Upper lobe of right lung (tissue), 1 donor: Measurements from ENCODE around the gene CTNNA3. TPM values are rescaled to one million over a fixed set of nuclear protein-coding genes. Genes with fewer than 3 reads are reported as not detected.

Experiments
- ATAC-seq: fragments of 200-7000 bp; cut with Tn5 transposase; one replicate; pipeline ENCODE4 v1.9.1; 2020; ENCODE audit warnings: mild to moderate bottlenecking, moderate library complexity
- DNase-seq: peaks from one replicate; pipeline ENCODE4 v3.0.0-alpha.2; 2020
- H3K27ac ChIP-seq: fragments of 200-600 bp; one replicate; pipeline ENCODE4 v1.8.0; 2022
- H3K27me3 ChIP-seq: fragments of 200-600 bp; one replicate; pipeline ENCODE4 v1.8.0; 2022; ENCODE audit warnings: mild to moderate bottlenecking
- H3K36me3 ChIP-seq: fragments of 200-600 bp; one replicate; pipeline ENCODE4 v1.8.0; 2022
- H3K4me1 ChIP-seq: fragments of 200-600 bp; one replicate; pipeline ENCODE4 v1.8.0; 2022
- H3K4me3 ChIP-seq: fragments of 200-600 bp; one replicate; pipeline ENCODE4 v1.8.0; 2022; ENCODE audit warnings: mild to moderate bottlenecking
- H3K9me3 ChIP-seq: fragments of 200-600 bp; one replicate; pipeline ENCODE4 v1.8.0; 2022
- intact Hi-C: fragments of 100-400 bp; cut with DNase I; formaldehyde crosslinking; loops from one replicate; pipeline ENCODE4 v1.11.0; 2022
- total RNA-seq: library from RNA; stranded (reverse); fragmentation: NEBNext Ultra II Directional; extraction: Animal tissue kit (Norgen Biotek cat#: 25700); gene quantifications from one replicate; pipeline ENCODE4 v1.2.1, GENCODE V29; 2021
- TF ChIP-seq, protein P1 (sequence below): fragments of 200-600 bp; IDR thresholded peaks from one replicate; pipeline ENCODE4 v1.8.0; 2022; ENCODE audit warnings: antibody characterized with exemption
- donor health status: DM: no; HTN: yes; CAD: no; lungs with severe emphysema.

CTNNA3 gene
- total RNA-seq, 1 donor from 2014 or later, result 0.67 TPM

DNA sequence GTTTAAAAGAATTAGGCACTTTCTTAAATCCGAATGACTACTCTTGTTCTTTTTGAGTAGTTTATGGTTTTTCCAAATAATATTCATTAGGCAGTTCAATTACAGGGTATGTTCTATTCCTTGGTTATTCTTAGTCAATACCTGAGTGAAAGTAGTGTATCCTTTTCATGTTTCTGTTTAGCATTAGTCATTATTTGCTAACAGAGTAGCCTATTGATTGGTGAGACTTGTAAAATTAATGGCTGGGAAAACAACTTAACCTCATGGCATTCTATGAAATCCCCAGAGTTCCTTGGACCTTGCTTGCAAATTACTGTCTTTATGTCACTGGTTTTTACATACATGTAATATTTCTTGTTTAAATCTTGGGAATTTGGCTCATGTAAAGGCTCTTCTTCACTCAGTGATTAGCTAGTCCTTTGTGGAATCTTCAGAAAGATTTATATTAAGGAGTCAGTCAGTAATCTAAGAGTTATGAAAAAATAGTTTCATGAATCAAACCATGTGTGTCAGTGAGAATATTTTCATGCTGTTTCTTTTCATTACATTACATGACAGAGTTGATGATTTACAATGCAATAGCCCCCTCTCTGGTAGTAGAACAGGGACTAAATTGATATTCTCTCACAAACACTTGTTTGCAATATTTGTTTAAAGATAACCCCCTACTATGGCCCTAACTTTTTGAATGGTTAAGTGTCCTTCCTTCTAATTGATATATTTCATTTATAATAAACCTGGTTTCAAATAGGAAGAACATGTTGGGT, 851.6 kb downstream of the CTNNA3 start:
- intact Hi-C loops, result no loop called here
- DNase-seq, result no peak

DNA sequence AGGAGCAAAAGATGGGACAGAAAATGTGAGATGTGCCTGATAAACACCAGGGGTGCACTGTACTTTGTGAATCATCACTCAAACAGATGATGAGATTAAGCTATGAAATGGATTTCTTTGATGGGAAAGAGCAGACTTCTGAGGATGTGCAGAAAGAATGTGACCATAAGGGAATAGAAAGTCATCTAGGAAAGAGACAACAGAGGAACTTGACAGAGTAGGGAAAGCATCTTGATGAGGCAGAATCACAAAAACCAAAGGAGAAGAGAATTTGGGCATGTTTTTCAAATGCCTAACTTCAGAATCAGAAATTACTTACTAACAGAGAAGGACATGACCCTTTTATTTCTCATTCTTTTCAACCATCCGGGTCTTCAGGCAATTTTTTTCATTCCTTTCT, 852.6 kb downstream of the CTNNA3 start:
- DNase-seq (no peak), ATAC-seq (no peak)
- Histone ChIP-seq H3K9me3 (no peaks in the 10 kb centered on the region), H3K27me3 (no peaks in the 10 kb centered on the region), H3K27ac (no peak overlapping the region), H3K4me1 (no peaks in the 10 kb centered on the region), H3K36me3 (no peaks in the 10 kb centered on the region), H3K4me3 (no peak overlapping the region)
- TF ChIP-seq, protein P1, sequence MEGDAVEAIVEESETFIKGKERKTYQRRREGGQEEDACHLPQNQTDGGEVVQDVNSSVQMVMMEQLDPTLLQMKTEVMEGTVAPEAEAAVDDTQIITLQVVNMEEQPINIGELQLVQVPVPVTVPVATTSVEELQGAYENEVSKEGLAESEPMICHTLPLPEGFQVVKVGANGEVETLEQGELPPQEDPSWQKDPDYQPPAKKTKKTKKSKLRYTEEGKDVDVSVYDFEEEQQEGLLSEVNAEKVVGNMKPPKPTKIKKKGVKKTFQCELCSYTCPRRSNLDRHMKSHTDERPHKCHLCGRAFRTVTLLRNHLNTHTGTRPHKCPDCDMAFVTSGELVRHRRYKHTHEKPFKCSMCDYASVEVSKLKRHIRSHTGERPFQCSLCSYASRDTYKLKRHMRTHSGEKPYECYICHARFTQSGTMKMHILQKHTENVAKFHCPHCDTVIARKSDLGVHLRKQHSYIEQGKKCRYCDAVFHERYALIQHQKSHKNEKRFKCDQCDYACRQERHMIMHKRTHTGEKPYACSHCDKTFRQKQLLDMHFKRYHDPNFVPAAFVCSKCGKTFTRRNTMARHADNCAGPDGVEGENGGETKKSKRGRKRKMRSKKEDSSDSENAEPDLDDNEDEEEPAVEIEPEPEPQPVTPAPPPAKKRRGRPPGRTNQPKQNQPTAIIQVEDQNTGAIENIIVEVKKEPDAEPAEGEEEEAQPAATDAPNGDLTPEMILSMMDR, result no peak
- intact Hi-C loops, result no loop called here

More for the DNA sequence above, 851.6 kb downstream of the CTNNA3 start:
- Histone ChIP-seq H3K4me3 (no peak overlapping the region), H3K4me1 (no peaks in the 10 kb centered on the region), H3K36me3 (no peaks in the 10 kb centered on the region), H3K27me3 (no peaks in the 10 kb centered on the region), H3K9me3 (no peaks in the 10 kb centered on the region), H3K27ac (no peak overlapping the region)
- TF ChIP-seq, protein P1, result no peak
- no peak for ATAC-seq

DNA sequence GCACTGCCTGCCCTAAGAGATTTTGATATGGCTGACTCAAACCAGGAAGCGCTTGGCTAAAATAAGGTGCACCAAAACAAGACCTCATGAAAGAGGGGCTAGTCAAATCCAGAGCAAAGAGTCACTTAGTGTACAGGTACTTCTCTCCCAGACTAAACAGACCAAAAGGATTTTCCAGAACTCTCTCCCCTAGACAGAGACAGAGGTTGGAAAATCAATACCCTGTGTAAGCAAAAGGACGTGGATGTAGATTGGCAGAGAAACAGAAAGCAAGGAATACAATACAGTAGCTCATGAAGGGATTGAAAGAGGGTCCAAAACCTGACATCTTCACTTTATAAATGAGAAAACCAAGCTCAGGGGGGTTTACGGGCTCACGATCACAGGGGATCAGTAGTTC, 853.1 kb downstream of the CTNNA3 start:
- no peaks in the 10 kb centered on the region for H3K27me3 ChIP-seq
- no peak overlapping the region for H3K4me3 ChIP-seq
- H3K36me3 ChIP-seq, result no peaks in the 10 kb centered on the region
- DNase-seq, result no peak
- H3K9me3 ChIP-seq, result no peaks in the 10 kb centered on the region
- no peaks in the 10 kb centered on the region for H3K4me1 ChIP-seq
- no peak overlapping the region for H3K27ac ChIP-seq
- intact Hi-C loops, result no loop called here
- TF ChIP-seq, protein P1, result no peak
- no peak for ATAC-seq

DNA sequence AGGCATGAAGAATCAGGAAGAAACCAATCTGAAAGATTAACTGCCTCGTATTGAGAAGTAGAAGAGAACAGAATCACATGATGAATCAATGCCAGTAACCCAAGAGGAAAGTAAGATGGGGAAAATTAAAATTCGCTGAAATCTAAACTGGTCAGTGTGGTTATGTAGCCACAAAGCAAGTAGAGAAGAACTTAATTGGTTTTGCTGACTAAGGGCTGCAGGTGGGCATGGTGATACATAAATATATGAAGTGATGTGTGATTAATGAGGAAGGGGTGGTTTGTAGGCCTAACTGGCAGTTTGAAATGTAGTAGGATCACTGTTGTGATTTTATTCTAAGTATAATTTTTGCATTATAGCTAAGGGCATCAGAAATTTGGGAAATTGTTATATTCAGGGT, 853.6 kb downstream of the CTNNA3 start:
- H3K27me3 ChIP-seq, result no peaks in the 10 kb centered on the region
- no peak overlapping the region for H3K27ac ChIP-seq
- no peaks in the 10 kb centered on the region for H3K4me1 ChIP-seq
- H3K36me3 ChIP-seq, result no peaks in the 10 kb centered on the region
- H3K4me3 ChIP-seq, result no peak overlapping the region
- no peak for DNase-seq
- TF ChIP-seq, protein P1, result no peak
- no peaks in the 10 kb centered on the region for H3K9me3 ChIP-seq
- ATAC-seq, result no peak
- intact Hi-C loops, result no loop called here

DNA sequence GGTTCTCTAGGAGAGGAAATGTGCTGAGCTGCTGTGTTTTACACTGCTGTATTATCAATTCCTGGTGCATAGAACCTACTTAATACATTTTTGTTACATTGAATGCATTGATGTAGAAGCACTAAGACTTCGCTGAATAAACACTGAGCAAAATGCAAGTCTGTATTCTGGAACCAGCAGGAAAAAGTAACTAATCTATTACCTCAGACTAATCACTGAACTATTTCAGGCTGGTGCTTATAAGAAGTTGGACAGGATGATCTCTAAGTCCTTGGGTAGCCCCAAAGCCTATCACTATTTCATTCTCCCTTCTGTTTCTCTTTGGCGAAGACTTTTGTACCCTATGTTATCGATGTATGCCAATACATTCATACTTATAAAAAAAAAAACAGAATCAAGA, 857.3 kb downstream of the CTNNA3 start:
- Histone ChIP-seq H3K4me3 (no peak overlapping the region), H3K9me3 (no peaks in the 10 kb centered on the region), H3K27me3 (no peaks in the 10 kb centered on the region), H3K4me1 (no peaks in the 10 kb centered on the region), H3K27ac (no peak overlapping the region), H3K36me3 (no peaks in the 10 kb centered on the region)
- ATAC-seq, result no peak
- intact Hi-C loops, result no loop called here
- no peak for DNase-seq
- TF ChIP-seq, protein P1, result no peak
